Activated T-cell treated with anti-CD3 and anti-CD28 coated beads, Interleukin-2, amount 50 U/mL, for 24 hours (primary cell): ENCODE measurements around the gene ATP8A1.
"Not testable (repeated sequence)": the region's sequence is repeated elsewhere in the genome, so short reads cannot be mapped to it uniquely, and the experiment has no call there.

Experiments
- DNase-seq: peaks from one replicate; pipeline ENCODE4 v3.0.0-alpha.2; 2020
- H3K27ac Mint-ChIP-seq: 2 replicates; pipeline ENCODE4 v1.8.0; 2020; ENCODE audit warnings: mild to moderate bottlenecking, mixed read lengths
- H3K27me3 Mint-ChIP-seq: 2 replicates; pipeline ENCODE4 v1.8.0; 2020; ENCODE audit warnings: mixed read lengths
- H3K36me3 Mint-ChIP-seq: 2 replicates; pipeline ENCODE4 v1.8.0; 2020; ENCODE audit warnings: low read depth, mixed read lengths
- H3K4me1 Mint-ChIP-seq: 2 replicates; pipeline ENCODE4 v1.8.0; 2020; ENCODE audit warnings: low read depth, mixed read lengths
- H3K4me3 Mint-ChIP-seq: 2 replicates; pipeline ENCODE4 v1.8.0; 2020; ENCODE audit warnings: mild to moderate bottlenecking, moderate library complexity, mixed read lengths
- H3K9me3 Mint-ChIP-seq: 2 replicates; pipeline ENCODE4 v1.8.0; 2020; ENCODE audit warnings: mixed read lengths

Gene ATP8A1

GRCh38 chr4:42501624-42502401 lies 155.1 kb downstream of the ATP8A1 start:
- Mint-ChIP-seq H3K36me3 (peaks cover 84% of the 10 kb centered on the region), H3K9me3 (no peaks in the 10 kb centered on the region), H3K4me3 (no peak overlapping the region), H3K4me1 (no peaks in the 10 kb centered on the region), H3K27ac (no peak overlapping the region), H3K27me3 (no peaks in the 10 kb centered on the region)
- no peak for DNase-seq

GRCh38 chr4:42498040-42498439 lies 158.9 kb downstream of the ATP8A1 start:
- Mint-ChIP-seq H3K27ac (no peak overlapping the region), H3K4me1 (no peaks in the 10 kb centered on the region), H3K27me3 (no peaks in the 10 kb centered on the region), H3K4me3 (no peak overlapping the region), H3K36me3 (peaks cover 72% of the 10 kb centered on the region), H3K9me3 (no peaks in the 10 kb centered on the region)
- DNase-seq, result no peak

- no peak for DNase-seq
- Mint-ChIP-seq H3K36me3 (peaks cover 70% of the 10 kb centered on the region), H3K4me1 (no peaks in the 10 kb centered on the region), H3K9me3 (no peaks in the 10 kb centered on the region), H3K4me3 (no peak overlapping the region), H3K27me3 (no peaks in the 10 kb centered on the region), H3K27ac (no peak overlapping the region)
Measured at GRCh38 chr4:42497142-42497910, 159.6 kb downstream of the ATP8A1 start.

- H3K36me3 Mint-ChIP-seq, result peaks cover 63% of the 10 kb centered on the region
Measured at GRCh38 chr4:42492962-42493361, 163.9 kb downstream of the ATP8A1 start.

GRCh38 chr4:42490015-42490414 lies 166.9 kb downstream of the ATP8A1 start:
- H3K9me3 Mint-ChIP-seq, result no peaks in the 10 kb centered on the region
- no peak overlapping the region for H3K4me3 Mint-ChIP-seq
- H3K27ac Mint-ChIP-seq, result no peak overlapping the region
- no peak for DNase-seq
- H3K27me3 Mint-ChIP-seq, result no peaks in the 10 kb centered on the region
- peaks cover 18% of the 10 kb centered on the region for H3K4me1 Mint-ChIP-seq
- H3K36me3 Mint-ChIP-seq, result peaks cover 55% of the 10 kb centered on the region

More at GRCh38 chr4:42492962-42493361, 163.9 kb downstream of the ATP8A1 start:
- Mint-ChIP-seq H3K4me1 (peaks cover 18% of the 10 kb centered on the region), H3K9me3 (no peaks in the 10 kb centered on the region), H3K27ac (no peak overlapping the region), H3K4me3 (no peak overlapping the region), H3K27me3 (no peaks in the 10 kb centered on the region)
- no peak for DNase-seq

- Mint-ChIP-seq H3K9me3 (no peaks in the 10 kb centered on the region), H3K36me3 (peaks cover 56% of the 10 kb centered on the region), H3K27ac (no peak overlapping the region)
Measured at GRCh38 chr4:42489095-42489494, 167.8 kb downstream of the ATP8A1 start.

GRCh38 chr4:42488554-42488953 lies 168.4 kb downstream of the ATP8A1 start:
- DNase-seq, result no peak
- no peak overlapping the region for H3K4me3 Mint-ChIP-seq
- H3K9me3 Mint-ChIP-seq, result no peaks in the 10 kb centered on the region
- H3K27me3 Mint-ChIP-seq, result no peaks in the 10 kb centered on the region
- H3K36me3 Mint-ChIP-seq, result peaks cover 59% of the 10 kb centered on the region
- no peak overlapping the region for H3K27ac Mint-ChIP-seq
- peaks cover 23% of the 10 kb centered on the region for H3K4me1 Mint-ChIP-seq

More at GRCh38 chr4:42489095-42489494, 167.8 kb downstream of the ATP8A1 start:
- no peak for DNase-seq
- H3K4me3 Mint-ChIP-seq, result no peak overlapping the region
- peaks cover 18% of the 10 kb centered on the region for H3K4me1 Mint-ChIP-seq
- no peaks in the 10 kb centered on the region for H3K27me3 Mint-ChIP-seq

- H3K4me3 Mint-ChIP-seq, result no peak overlapping the region
- no peak for DNase-seq
- H3K4me1 Mint-ChIP-seq, result peaks cover 23% of the 10 kb centered on the region
- H3K36me3 Mint-ChIP-seq, result peaks cover 57% of the 10 kb centered on the region
- no peaks in the 10 kb centered on the region for H3K27me3 Mint-ChIP-seq
- no peaks in the 10 kb centered on the region for H3K9me3 Mint-ChIP-seq
- H3K27ac Mint-ChIP-seq, result no peak overlapping the region
Measured at GRCh38 chr4:42488114-42488513, 168.8 kb downstream of the ATP8A1 start.

GRCh38 chr4:42487230-42487629 lies 169.7 kb downstream of the ATP8A1 start:
- H3K9me3 Mint-ChIP-seq, result no peaks in the 10 kb centered on the region
- no peak for DNase-seq
- H3K4me3 Mint-ChIP-seq, result no peak overlapping the region
- no peaks in the 10 kb centered on the region for H3K27me3 Mint-ChIP-seq
- no peak overlapping the region for H3K27ac Mint-ChIP-seq
- H3K4me1 Mint-ChIP-seq, result peaks cover 23% of the 10 kb centered on the region
- H3K36me3 Mint-ChIP-seq, result peaks cover 58% of the 10 kb centered on the region

- Mint-ChIP-seq H3K4me1 (peaks cover 23% of the 10 kb centered on the region), H3K36me3 (peaks cover 56% of the 10 kb centered on the region)
- not testable (repeated sequence) for DNase-seq, H3K27me3 Mint-ChIP-seq, H3K27ac Mint-ChIP-seq, H3K9me3 Mint-ChIP-seq, H3K4me3 Mint-ChIP-seq
Measured at GRCh38 chr4:42486156-42486555, 170.7 kb downstream of the ATP8A1 start.

- DNase-seq, result no peak
- no peaks in the 10 kb centered on the region for H3K9me3 Mint-ChIP-seq
- H3K36me3 Mint-ChIP-seq, result peaks cover 53% of the 10 kb centered on the region
Measured at GRCh38 chr4:42484630-42485029, 172.3 kb downstream of the ATP8A1 start.

GRCh38 chr4:42483426-42484379 lies 173.2 kb downstream of the ATP8A1 start:
- Mint-ChIP-seq H3K4me3 (no peak overlapping the region), H3K4me1 (peaks cover 11% of the 10 kb centered on the region), H3K36me3 (peaks cover 58% of the 10 kb centered on the region), H3K27ac (no peak overlapping the region), H3K9me3 (no peaks in the 10 kb centered on the region), H3K27me3 (no peaks in the 10 kb centered on the region)
- no peak for DNase-seq

More at GRCh38 chr4:42484630-42485029, 172.3 kb downstream of the ATP8A1 start:
- no peak overlapping the region for H3K4me3 Mint-ChIP-seq
- peaks cover 15% of the 10 kb centered on the region for H3K4me1 Mint-ChIP-seq
- H3K27ac Mint-ChIP-seq, result no peak overlapping the region
- no peaks in the 10 kb centered on the region for H3K27me3 Mint-ChIP-seq

- H3K4me3 Mint-ChIP-seq, result no peak overlapping the region
- no peak for DNase-seq
- no peak overlapping the region for H3K27ac Mint-ChIP-seq
- H3K27me3 Mint-ChIP-seq, result no peaks in the 10 kb centered on the region
- no peaks in the 10 kb centered on the region for H3K9me3 Mint-ChIP-seq
- peaks cover 62% of the 10 kb centered on the region for H3K36me3 Mint-ChIP-seq
- peaks cover 5% of the 10 kb centered on the region for H3K4me1 Mint-ChIP-seq
Measured at GRCh38 chr4:42482516-42483327, 174.2 kb downstream of the ATP8A1 start.
